H9 (cell line): ENCODE data around the gene CDH4. TPM values are rescaled to one million over a fixed set of nuclear protein-coding genes. Genes with fewer than 3 reads are reported as not detected.

ENCODE experiments used
- DNase-seq: peaks from one replicate; pipeline ENCODE4 v3.0.0-alpha.2; 2017
- H2AFZ ChIP-seq: one replicate; pipeline ENCODE4 v1.6.1; 2013; ENCODE audit warnings: mild to moderate bottlenecking, low read length, control low read depth, moderate library complexity
- H2AK5ac ChIP-seq: 2 replicates; pipeline ENCODE4 v1.6.1; 2013; ENCODE audit warnings: low read length, control low read depth, mixed read lengths; ENCODE audit not compliant: insufficient read length
- H2BK120ac ChIP-seq: one replicate; pipeline ENCODE4 v1.6.1; 2013; ENCODE audit warnings: low read depth, mild to moderate bottlenecking, low read length, control low read depth, inconsistent platforms; ENCODE audit not compliant: poor library complexity, severe bottlenecking
- H2BK12ac ChIP-seq: 2 replicates; pipeline ENCODE4 v1.6.1; 2013; ENCODE audit warnings: low read length, control low read depth, mixed read lengths, low read depth; ENCODE audit not compliant: insufficient read length
- H2BK15ac ChIP-seq: 2 replicates; pipeline ENCODE4 v1.6.1; 2013; ENCODE audit warnings: low read depth, low read length, control low read depth
- H2BK20ac ChIP-seq: one replicate; pipeline ENCODE4 v1.6.1; 2013; ENCODE audit warnings: low read depth, mild to moderate bottlenecking, low read length, control low read depth, inconsistent platforms; ENCODE audit not compliant: poor library complexity, severe bottlenecking
- H2BK5ac ChIP-seq: 2 replicates; pipeline ENCODE4 v1.6.1; 2013; ENCODE audit warnings: low read length, control low read depth, mixed read lengths; ENCODE audit not compliant: insufficient read length
- H3K14ac ChIP-seq: 2 replicates; pipeline ENCODE4 v1.6.1; 2013; ENCODE audit warnings: low read length, control low read depth; ENCODE audit not compliant: insufficient read depth
- H3K18ac ChIP-seq: 2 replicates; pipeline ENCODE4 v1.6.1; 2013; ENCODE audit warnings: low read depth, mild to moderate bottlenecking, mixed read lengths, low read length, control low read depth; ENCODE audit not compliant: insufficient read length
- H3K23ac ChIP-seq: 2 replicates; pipeline ENCODE4 v1.6.1; 2013; ENCODE audit warnings: low read length, control low read depth, mixed read lengths, low read depth; ENCODE audit not compliant: insufficient read length
- H3K23me2 ChIP-seq: 2 replicates; pipeline ENCODE4 v1.6.1; 2013; ENCODE audit warnings: low read depth, mild to moderate bottlenecking, mixed read lengths, low read length, control low read depth; ENCODE audit not compliant: insufficient read length, poor library complexity, severe bottlenecking
- H3K27ac ChIP-seq: 2 replicates; pipeline ENCODE4 v1.5.1; 2013; ENCODE audit warnings: low read length, control low read depth, mixed read lengths, low read depth; ENCODE audit not compliant: insufficient read length
- H3K27me3 ChIP-seq: 2 replicates; pipeline ENCODE4 v1.6.1; 2013; ENCODE audit warnings: low read length, control low read depth, inconsistent platforms; ENCODE audit not compliant: insufficient read depth
- H3K4ac ChIP-seq: 2 replicates; pipeline ENCODE4 v1.6.1; 2013; ENCODE audit warnings: low read depth, mild to moderate bottlenecking, control low read depth, inconsistent platforms, low read length, moderate library complexity
- H3K4me1 ChIP-seq: 2 replicates; pipeline ENCODE4 v1.6.1; 2013; ENCODE audit warnings: low read length, control low read depth, inconsistent platforms; ENCODE audit not compliant: insufficient read depth
- H3K4me2 ChIP-seq: 2 replicates; pipeline ENCODE4 v1.6.1; 2013; ENCODE audit warnings: low read length, control low read depth, mixed read lengths; ENCODE audit not compliant: insufficient read length, insufficient read depth
- H3K56ac ChIP-seq: 2 replicates; pipeline ENCODE4 v1.6.1; 2013; ENCODE audit warnings: low read depth, mild to moderate bottlenecking, mixed read lengths, low read length, control low read depth; ENCODE audit not compliant: insufficient read length
- H3K79me1 ChIP-seq: 2 replicates; pipeline ENCODE4 v1.6.1; 2013; ENCODE audit warnings: low read depth, mild to moderate bottlenecking, moderate library complexity, low read length, control low read depth, inconsistent platforms; ENCODE audit not compliant: insufficient read depth, poor library complexity, severe bottlenecking
- H3K79me2 ChIP-seq: 2 replicates; pipeline ENCODE4 v1.6.1; 2013; ENCODE audit warnings: low read length, control low read depth, inconsistent platforms; ENCODE audit not compliant: insufficient read depth
- H3K9ac ChIP-seq: 2 replicates; pipeline ENCODE4 v1.6.1; 2013; ENCODE audit warnings: low read length, control low read depth, mixed read lengths; ENCODE audit not compliant: insufficient read length; ENCODE audit errors: extremely low read depth
- H3K9me3 ChIP-seq: one replicate; pipeline ENCODE4 v1.6.1; 2013; ENCODE audit warnings: low read depth, low read length, inconsistent platforms; ENCODE audit not compliant: control insufficient read depth
- H3T11ph ChIP-seq: one replicate; pipeline ENCODE4 v1.6.1; 2013; ENCODE audit warnings: mild to moderate bottlenecking, low read length, control low read depth, inconsistent platforms
- H4K20me1 ChIP-seq: one replicate; pipeline ENCODE4 v1.6.1; 2013; ENCODE audit not compliant: control insufficient read depth, insufficient read length, insufficient read depth
- H4K5ac ChIP-seq: 2 replicates; pipeline ENCODE4 v1.6.1; 2013; ENCODE audit warnings: low read depth, mild to moderate bottlenecking, mixed read lengths, low read length, control low read depth; ENCODE audit not compliant: insufficient read length
- H4K8ac ChIP-seq: replicated peaks from 2 replicates; pipeline ENCODE4 v1.6.1; 2013; ENCODE audit warnings: low read length, control low read depth, mixed read lengths, low read depth; ENCODE audit not compliant: insufficient read length
- H4K91ac ChIP-seq: 2 replicates; pipeline ENCODE4 v1.6.1; 2013; ENCODE audit warnings: low read depth, mild to moderate bottlenecking, moderate library complexity, mixed read lengths, low read length, control low read depth; ENCODE audit not compliant: insufficient read length
- H3K27ac Mint-ChIP-seq, 3 experiments: 2 replicates in 2 of 3; 3 replicates in 1 of 3; pipeline ENCODE4 v1.8.0; 2020 to 2021; ENCODE audit warnings: mixed read lengths in 3 of 3, mild to moderate bottlenecking in 1 of 3, moderate library complexity in 1 of 3
- H3K27me3 Mint-ChIP-seq: 2 replicates; pipeline ENCODE4 v1.8.0; 2021; ENCODE audit warnings: low read depth, mild to moderate bottlenecking, moderate library complexity, mixed read lengths
- H3K36me3 Mint-ChIP-seq, 3 experiments: 2 replicates in 2 of 3; 3 replicates in 1 of 3; pipeline ENCODE4 v1.8.0; 2020 to 2021; ENCODE audit warnings: low read depth in 3 of 3, mixed read lengths in 3 of 3; ENCODE audit not compliant: insufficient read depth in 1 of 3
- H3K4me1 Mint-ChIP-seq, 2 experiments: 2 replicates each; pipeline ENCODE4 v1.8.0; 2020; ENCODE audit warnings: mixed read lengths in 2 of 2
- H3K4me3 Mint-ChIP-seq, 2 experiments: 2 replicates in 1 of 2; 3 replicates in 1 of 2; pipeline ENCODE4 v1.8.0; 2020 to 2021; ENCODE audit warnings: mild to moderate bottlenecking in 2 of 2, mixed read lengths in 2 of 2, moderate library complexity in 1 of 2
- H3K9me3 Mint-ChIP-seq, 2 experiments: 2 replicates in 1 of 2; 3 replicates in 1 of 2; pipeline ENCODE4 v1.8.0; 2020; ENCODE audit warnings: mild to moderate bottlenecking in 2 of 2, mixed read lengths in 2 of 2, moderate library complexity in 1 of 2
- WGBS: extraction: QIAGEN DNeasy Blood & Tissue Kit; methylation state at CpG from one replicate; pipeline ENCODE4 v1.1.7; 2013; ENCODE audit warnings: missing lambda C conversion rate, low lambda C conversion rate, mixed read lengths; ENCODE audit not compliant: insufficient read length; ENCODE audit errors: extremely low coverage; 5-methylcytosine and 5-hydroxymethylcytosine counted together
- total RNA-seq: library from RNA; stranded (reverse); gene quantifications from 2 replicates; pipeline ENCODE4 v1.2.1, GENCODE V29; 2021
- TF ChIP-seq, protein P1 (sequence below): fragments of 200-600 bp; sonication (generic); conservative IDR thresholded peaks from 3 replicates; pipeline ENCODE4 v1.8.0; 2021; ENCODE audit warnings: antibody characterized with exemption, mild to moderate bottlenecking

Gene CDH4
- total RNA-seq, 1 experiment from 2014 or later = 3.0 TPM

- Histone ChIP-seq H2AFZ (no peak overlapping the region), H3K4ac (no peak overlapping the region), H4K91ac (no peak overlapping the region), H3K14ac (no peak overlapping the region), H3K56ac (no peak overlapping the region), H3K79me1 (no peaks in the 10 kb centered on the region), H2BK5ac (no peak overlapping the region), H3K23me2 (no peaks in the 10 kb centered on the region), H3K4me1 (no peaks in the 10 kb centered on the region), H2BK15ac (no peak overlapping the region), H2BK12ac (no peak overlapping the region), H3K9ac (no peak overlapping the region), H3K79me2 (no peaks in the 10 kb centered on the region), H4K5ac (no peak overlapping the region), H3K18ac (no peak overlapping the region), H2AK5ac (no peak overlapping the region), H4K8ac (no peak overlapping the region), H3K4me2 (no peak overlapping the region), H2BK120ac (no peak overlapping the region), H3T11ph (no peak overlapping the region), H3K23ac (no peak overlapping the region), H3K27me3 (no peaks in the 10 kb centered on the region; the same call in 1 of the 2 replicates), H4K20me1 (no peaks in the 10 kb centered on the region), H3K27ac (no peak overlapping the region), H2BK20ac (no peak overlapping the region), H3K9me3 (no peaks in the 10 kb centered on the region)
- Mint-ChIP-seq H3K4me1 (peaks cover 3 to 10% of the 10 kb centered on the region in 2 experiments; a peak in 2 of 4 replicates), H3K27me3 (peaks cover 27% of the 10 kb centered on the region), H3K36me3 (no peaks in the 10 kb centered on the region), H3K9me3 (no peaks in the 10 kb centered on the region), H3K27ac (no peak overlapping the region), H3K4me3 (no peak overlapping the region)
- TF ChIP-seq, protein P1, sequence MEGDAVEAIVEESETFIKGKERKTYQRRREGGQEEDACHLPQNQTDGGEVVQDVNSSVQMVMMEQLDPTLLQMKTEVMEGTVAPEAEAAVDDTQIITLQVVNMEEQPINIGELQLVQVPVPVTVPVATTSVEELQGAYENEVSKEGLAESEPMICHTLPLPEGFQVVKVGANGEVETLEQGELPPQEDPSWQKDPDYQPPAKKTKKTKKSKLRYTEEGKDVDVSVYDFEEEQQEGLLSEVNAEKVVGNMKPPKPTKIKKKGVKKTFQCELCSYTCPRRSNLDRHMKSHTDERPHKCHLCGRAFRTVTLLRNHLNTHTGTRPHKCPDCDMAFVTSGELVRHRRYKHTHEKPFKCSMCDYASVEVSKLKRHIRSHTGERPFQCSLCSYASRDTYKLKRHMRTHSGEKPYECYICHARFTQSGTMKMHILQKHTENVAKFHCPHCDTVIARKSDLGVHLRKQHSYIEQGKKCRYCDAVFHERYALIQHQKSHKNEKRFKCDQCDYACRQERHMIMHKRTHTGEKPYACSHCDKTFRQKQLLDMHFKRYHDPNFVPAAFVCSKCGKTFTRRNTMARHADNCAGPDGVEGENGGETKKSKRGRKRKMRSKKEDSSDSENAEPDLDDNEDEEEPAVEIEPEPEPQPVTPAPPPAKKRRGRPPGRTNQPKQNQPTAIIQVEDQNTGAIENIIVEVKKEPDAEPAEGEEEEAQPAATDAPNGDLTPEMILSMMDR = no peak
- no peak for DNase-seq
- WGBS = no CpG with 5 or more reads among the region's 11 CpGs
These were observed 517.3 kb downstream of the CDH4 start for GRCh38 chr20:61769286-61769832.
